NCI-H2196 (cell line): ENCODE measurements around the gene POT1.
"Not testable (repeated sequence)": the region's sequence is repeated elsewhere in the genome, so short reads cannot be mapped to it uniquely, and the experiment has no call there.

Experiments used
- DNase-seq: peaks from one replicate; lab custom pipeline; 2025; ENCODE audit not compliant: unreplicated experiment; lab: John Stamatoyannopoulos, UW

POT1 gene, protein sequence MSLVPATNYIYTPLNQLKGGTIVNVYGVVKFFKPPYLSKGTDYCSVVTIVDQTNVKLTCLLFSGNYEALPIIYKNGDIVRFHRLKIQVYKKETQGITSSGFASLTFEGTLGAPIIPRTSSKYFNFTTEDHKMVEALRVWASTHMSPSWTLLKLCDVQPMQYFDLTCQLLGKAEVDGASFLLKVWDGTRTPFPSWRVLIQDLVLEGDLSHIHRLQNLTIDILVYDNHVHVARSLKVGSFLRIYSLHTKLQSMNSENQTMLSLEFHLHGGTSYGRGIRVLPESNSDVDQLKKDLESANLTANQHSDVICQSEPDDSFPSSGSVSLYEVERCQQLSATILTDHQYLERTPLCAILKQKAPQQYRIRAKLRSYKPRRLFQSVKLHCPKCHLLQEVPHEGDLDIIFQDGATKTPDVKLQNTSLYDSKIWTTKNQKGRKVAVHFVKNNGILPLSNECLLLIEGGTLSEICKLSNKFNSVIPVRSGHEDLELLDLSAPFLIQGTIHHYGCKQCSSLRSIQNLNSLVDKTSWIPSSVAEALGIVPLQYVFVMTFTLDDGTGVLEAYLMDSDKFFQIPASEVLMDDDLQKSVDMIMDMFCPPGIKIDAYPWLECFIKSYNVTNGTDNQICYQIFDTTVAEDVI

DNA sequence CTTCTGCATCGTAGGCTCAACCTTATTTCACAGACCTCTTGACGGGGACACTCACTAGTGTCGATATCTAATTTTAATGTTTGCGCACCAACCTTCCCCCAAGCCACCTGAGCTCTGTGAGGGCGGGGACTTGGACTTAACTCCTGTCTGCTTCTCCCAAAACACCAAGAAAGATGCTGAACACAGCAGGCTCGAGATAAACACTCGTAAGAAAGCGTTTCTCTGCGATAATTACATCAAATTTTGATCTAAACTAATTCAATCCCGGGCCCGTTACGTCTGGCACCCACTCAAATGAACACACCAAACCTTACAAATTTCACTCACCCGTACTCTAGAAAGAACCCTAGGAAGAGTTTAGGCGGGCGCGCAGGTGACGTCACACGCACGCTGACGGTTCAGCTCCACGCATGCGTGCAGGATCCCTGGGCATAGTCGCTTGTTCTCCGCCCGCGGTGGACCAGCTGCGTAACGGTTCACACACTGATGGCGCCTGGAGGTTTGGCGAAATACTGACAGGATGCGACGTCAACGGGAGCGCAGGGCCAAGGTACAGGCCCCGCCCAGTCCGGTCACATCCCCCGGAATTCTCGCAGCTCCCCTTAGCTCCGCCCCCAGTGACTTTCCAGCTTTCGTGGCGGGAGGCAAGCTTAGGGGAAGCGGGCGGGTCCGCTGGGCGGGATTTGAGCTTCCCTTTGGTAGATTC lies at the start of gene POT1:
Gene POT1 (minus strand): TSS at position 359 of the 706 bp plus-strand sequence. CDS start 32,652 bp downstream, outside the sequence.
- peak; percentile 100 for DNase-seq

DNA sequence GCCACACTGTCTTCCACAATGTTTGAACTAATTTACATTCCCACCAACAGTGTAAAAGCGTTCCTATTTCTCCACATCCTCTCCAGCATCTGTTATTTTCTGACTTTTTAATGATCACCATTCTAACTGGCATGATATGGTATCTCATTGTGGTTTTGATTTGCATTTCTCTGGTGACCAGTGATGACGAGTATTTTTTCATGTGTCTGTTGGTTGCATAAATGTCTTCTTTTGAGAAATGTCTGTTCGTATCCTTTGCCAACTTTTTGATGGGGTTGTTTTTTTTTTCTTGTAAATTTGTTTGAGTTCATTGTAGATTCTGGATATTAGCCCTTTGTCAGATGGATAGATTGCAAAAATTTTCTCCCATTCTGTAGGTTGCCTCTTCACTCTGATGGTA lies 45.5 kb upstream of the POT1 start:
- DNase-seq, result not testable (repeated sequence)

DNA sequence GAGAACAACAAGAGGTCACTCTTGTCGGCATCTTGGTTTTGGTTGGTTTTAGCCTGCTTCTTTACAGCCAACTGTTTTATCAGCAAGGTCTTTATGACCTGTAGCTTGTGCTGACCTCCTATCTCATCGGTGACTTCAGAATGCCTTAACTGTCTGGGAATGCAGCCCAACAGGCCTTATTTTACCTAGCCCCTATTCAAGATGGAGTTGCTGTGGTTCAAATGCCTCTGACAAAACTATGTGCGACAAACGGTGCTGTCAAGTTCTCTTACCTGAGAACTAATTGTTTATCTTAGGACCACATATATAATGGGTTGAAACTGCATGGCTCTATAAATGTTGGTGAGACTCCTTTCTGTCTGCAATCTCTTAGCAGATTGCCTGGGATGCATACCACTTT lies 35.9 kb upstream of the POT1 start:
- DNase-seq, result no peak

DNA sequence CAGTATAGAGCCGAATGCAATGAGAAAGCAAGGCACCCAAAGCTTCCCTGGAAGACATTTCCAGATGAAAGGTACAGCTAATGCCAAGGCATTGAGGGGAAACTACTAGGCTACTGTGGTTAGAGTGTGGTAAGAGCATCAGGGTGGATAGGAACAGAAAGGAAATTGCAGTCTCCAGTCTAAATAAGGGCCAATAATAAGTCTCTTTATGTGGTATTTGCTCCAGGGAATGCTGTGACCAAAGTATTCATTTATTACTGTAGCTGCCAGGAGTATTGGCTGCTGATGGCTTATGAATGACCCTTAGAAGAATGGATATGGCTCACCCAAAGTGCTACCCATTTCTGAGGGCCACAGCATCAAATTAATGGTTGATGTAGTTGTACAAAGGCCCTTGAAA lies 30.1 kb upstream of the POT1 start:
- DNase-seq, result no peak

DNA sequence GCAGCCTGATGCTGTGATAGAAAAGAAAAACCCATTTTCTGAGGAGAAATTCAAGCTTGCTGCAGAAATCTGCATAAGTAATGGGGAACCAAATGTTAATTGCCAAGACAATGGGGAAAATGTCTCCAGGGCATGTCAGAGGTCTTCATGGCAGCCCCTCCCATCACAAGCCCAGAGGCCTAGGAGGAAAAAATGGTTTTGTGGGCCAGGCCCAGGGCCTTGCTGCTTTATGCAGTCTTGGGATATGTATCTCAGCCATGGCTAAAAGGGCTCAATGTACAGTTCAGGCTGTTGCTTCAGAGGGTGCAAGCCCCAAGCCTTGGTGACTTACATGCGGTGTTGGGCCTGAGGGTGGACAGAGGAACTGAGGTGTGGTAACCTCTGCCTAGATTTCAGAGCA lies 28.3 kb upstream of the POT1 start:
- not testable (repeated sequence) for DNase-seq

DNA sequence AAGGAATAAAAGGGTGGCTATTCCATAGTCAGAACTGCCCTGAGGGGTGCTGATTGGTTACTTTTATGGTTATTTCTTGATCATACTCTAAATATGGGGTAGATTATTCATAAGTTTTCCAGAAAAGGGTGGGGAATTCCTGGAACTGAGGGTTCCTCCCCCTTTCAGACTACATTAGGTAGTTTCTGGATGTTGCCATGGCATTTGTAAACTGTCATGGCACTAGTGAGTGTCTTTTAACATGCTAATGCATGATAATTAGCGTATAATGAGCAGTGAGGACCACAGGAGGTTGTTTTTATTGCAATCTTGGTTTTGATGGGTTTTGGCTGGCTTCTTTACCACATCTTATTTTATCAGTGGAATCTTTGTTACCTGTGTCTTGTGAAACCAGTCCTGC lies 26.5 kb upstream of the POT1 start:
- no peak for DNase-seq

DNA sequence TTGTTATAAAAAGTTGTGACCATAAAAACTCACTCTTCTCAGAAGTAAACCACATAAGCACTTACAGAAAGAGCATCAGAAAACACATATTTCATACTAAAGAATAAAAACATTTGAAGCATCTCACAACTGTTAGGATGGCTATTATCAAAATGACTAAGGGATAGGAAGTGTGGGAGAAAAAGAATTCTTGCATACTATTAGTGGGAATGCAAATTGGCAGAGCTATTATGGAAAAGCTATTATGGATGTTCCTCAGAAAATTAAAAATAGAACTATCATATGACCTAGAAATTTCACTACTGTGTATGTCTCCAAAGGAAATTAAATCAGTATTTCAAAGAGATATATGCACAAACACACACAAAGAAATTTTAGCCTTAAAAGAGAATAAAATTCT lies 25.2 kb upstream of the POT1 start:
- no peak for DNase-seq

DNA sequence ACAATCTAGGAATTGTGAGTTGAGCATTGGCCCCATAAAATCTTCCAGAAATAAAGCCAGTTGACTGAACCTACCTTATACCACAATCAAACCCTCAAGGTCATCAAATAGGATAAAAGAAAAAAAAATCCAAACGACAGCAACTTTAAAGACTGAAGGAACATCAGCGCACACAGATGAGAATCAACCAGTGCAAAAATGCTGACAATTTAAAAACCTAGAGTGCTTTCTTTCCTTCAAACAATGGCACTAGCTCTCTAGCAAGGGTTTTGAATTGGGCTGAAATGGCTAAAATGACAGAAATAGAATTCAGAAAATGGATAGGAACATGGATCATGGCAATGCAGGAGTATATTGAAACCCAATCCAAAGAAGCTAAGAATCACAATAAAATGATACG lies 16.1 kb upstream of the POT1 start:
- DNase-seq, result no peak

DNA sequence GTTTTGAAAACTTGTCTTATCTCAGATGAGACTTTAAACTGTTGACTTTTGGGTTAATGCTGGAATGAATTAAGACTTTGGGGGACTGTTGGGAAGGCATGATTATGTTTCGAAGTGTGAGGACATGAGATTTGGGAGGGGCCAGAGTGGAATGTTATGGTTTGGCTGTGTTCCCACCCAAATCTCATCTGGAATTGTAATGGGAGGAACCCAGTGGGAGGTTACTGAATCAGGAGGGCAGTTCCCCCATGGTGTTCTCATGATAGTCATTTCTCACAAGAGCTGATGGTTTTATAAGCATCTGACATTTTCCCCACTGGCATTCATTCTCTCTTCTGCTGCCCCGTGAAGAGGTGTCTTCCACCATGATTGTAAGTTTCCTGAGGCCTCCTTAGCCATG lies 13.8 kb upstream of the POT1 start:
- no peak for DNase-seq

DNA sequence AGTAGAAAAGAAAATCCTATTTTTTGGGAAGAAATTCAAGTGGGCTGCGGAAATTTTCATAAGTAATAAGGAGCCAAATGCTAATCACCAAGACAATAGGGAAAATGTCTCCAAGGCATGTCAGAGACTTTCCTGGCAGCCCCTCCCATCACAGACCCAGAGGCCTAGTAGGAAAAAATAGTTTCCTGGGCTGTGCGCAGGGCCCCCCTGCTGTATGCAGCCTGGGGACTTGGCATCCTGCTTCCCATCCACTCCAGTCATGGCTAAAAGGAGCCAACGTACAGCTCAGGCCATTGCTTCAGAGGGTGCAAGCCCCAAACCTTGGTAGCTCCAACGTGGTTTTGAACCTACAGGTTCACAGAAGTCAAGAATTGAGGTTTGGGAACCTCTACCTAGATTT lies 12.8 kb upstream of the POT1 start:
- no peak for DNase-seq

DNA sequence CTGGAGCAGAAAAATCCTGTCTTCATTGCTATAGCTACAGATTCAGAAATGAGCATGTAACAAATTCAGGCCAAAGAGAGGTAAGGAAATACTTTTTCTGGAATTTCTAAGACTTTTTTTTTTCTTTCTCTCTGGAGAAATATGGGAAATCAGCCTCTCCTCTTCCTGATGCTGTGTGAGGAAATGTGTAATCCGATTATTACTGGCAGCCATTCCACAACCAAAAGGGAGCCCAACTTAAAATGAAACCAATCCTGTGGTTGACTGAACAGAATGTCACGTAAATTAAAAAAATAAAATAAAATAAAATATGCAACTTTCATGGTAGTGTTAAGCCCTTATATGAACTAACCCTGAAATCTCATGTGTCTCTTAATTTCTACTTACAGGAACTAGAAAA lies 10.7 kb upstream of the POT1 start:
- DNase-seq, result no peak

DNA sequence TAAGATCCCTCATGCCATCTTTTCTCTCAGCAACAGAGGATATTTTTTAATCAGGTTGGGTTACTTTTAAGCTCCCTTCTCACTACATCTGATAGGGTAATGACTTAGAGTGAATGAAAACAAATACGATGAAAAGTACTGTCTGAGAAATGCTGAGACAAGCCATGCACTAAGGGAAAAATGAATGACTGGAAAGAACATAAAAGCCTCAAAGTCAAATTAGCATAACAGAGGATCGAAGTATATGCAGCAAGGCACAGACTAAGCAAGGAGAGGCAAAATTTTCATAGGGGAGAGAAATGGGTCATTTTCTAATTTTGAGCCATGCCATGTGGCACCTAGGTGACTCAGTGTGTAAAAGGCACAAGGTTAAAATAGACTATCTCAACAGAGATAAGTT lies 8.5 kb upstream of the POT1 start:
- no peak for DNase-seq

DNA sequence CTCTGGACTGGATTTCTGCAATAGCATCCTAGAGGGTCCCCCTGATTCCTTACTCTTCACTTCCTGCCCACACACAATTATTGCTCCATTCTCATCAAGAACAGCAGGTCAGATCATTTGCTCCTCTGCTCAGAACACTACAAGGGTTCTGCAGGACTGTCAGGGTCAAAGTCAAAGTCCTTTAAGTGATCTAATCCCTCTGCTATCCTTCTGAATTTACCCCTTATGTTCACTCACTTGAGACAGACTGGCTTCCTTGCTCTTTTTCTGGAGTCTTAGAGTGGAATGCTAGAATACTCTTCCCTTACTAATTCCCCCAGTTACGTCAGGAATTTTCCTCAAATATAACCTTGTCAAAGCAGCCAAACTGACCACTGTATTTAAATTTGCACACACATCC lies 7.5 kb upstream of the POT1 start:
- no peak for DNase-seq

DNA sequence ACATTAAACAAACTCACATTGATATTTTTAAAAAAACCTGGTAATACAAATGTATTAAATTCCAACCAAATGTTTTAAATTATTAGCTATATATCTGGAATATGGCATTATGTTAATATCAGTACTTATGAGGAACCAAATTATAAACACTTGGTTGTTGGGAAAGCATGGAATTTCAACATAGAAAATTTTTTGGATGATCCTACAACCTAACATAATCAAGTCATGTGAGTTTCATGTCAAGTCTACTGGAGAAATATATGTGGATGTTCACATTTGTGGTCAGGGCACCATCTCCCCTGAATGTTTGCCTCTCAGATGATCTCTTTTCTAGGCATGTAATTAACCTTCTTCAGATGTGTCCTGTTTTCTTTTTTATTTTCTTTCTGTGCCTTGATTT lies 5.2 kb upstream of the POT1 start:
- no peak for DNase-seq

DNA sequence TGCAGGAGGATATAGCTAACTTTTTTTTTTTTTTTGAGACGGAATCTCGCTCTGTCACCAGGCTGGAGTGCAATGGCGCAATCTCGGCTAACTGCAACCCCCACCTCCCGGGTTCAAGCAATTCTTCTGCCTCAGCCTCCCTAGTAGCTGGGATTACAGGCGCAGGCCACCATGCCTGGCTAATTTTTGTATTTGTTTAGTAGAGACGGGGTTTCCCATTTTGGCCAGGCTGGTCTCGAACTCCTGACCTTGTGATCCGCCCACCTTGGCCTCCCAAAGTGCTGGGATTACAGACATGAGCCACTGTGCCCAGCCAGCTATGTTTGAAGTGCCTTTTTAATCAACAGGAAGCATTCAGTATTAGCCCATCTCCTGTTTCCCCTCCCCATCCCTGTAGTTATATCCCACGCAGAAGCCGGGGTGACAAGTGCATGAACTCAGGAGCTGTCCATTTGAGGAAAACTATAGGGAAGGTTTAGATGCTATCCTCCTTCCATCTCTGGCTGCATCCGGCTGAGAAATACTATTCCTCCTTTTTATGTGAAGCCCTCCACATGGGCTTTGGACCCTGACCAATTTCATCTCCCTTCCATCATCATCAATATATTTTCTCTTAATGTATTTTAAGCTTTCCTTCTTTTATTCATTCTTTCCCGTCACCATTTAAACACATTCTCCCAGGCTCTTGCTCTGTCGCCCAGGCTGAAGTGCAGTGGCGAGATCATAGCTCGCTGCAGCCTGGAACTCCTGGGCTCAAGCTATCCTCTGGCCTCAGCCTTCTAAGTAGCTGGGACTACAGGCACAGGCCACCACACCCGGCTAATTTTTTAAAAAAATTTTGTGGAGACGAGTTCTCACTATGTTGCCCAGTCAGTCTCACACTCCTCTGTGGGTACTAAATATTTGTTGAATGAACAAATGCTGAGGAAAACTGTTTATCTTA lies 1.3 kb upstream of the POT1 start:
- no peak for DNase-seq

DNA sequence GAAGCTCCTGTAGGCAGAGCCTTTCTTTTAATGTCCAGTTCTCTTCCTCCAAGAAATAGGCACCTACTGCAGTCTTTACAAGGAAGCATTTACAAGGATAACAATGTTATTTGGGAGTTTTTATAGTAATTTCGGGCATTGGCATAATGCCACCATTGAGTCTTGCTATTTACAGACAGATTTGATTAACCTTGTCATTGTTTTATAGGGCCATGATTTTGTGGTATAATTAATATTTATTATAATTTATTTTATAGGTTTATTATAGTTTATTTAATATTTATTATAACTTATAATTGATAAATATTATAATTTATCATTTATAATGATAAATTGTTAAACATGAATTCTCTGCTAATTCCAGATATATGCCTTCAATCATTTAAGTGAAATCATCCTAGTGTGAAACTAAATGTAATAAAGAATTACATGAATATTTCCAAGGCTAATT lies 573 bp upstream of the POT1 start:
- no peak for DNase-seq

DNA sequence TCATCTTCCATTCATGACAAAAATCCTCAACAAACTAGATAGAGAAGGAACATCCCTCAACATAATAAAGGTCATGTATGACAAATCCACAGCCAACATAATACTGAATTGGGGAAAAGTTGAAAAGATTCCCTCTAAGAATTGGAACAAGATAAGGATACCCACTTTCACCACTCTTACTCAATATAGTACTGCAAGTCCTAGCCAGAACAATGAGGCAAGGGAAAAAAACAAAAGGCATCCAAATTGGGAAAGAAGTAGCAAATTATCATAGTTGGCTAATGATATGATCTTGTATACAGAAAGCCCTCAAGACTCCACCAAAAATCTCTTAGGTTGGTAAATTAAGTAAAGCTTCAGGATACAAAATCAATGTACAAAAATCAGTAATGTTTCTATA lies 4.7 kb downstream of the POT1 start:
- no peak for DNase-seq

DNA sequence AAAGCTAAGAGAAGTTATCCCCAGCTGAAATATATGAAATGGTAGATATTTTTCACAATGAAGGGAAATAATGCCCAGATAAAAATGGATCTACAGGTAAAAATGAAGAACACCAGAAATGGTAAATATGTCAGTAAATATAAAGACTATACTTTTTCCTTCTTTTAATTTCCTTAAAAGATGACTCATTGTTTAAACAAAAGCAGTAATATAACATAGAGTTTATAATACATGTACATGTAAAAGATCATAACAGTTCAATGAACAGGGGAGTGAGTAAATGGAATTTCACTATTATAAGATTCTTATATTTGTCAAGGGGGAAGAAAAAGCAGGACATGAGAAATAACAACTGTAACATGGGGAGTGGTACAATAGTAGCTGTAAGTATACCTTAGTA lies 7.4 kb downstream of the POT1 start:
- no peak for DNase-seq

DNA sequence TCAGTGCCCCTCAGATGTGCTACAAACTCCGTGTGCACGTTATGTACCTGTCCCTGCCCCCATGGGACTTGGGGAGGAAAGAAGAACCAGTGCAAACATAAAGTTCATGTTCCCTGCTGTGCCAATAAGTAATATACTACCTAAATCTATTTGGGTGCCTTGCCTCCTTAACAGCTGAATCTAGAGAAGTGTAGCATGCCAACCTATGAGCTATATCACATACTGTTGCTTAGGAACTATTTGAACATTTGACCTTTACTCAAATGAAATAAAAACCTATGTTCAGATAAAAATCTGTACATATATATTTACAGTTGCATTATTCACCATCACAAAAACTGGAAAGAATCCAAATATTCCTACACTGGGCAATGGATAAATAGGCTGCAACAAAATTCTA lies 9.8 kb downstream of the POT1 start:
- no peak for DNase-seq

DNA sequence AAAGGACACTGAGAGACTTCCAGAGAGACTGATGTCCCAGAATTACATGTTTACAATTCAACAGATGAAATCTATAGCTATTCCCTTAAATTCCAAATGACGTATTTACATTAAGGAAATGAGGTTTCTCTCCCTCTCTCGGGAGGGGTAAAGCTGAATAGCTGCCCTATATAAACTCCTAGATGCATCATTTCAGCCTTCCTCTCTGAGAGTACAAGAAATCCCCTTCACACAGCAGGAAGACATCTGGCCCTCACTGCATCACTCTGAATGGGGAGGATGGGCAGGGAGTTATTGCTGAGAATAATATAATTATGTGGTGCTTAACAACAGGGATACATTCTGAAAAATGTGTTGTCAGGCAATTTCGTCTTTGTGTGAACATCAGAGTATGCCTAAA lies 11.0 kb downstream of the POT1 start:
- no peak for DNase-seq

DNA sequence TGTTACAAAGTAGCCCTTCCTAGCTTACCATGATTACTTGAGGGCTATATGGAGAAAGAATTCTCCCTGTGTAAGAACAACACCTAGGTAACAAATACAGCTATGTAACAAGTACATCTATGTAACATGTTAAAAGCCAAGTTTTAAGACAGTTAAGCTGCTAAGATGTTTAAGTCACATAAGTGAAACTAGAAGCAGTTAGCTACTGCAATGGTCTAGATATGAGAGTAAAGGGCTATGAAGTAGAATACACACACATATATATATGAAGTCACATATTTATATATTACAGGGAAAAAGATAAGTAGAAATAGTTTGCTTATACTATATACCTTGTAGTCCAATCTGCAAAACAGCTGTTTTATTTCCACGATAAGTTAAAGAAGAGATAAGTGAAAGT lies 14.4 kb downstream of the POT1 start:
- no peak for DNase-seq
